Measurements from ENCODE around the gene PLCH2.

DNA sequence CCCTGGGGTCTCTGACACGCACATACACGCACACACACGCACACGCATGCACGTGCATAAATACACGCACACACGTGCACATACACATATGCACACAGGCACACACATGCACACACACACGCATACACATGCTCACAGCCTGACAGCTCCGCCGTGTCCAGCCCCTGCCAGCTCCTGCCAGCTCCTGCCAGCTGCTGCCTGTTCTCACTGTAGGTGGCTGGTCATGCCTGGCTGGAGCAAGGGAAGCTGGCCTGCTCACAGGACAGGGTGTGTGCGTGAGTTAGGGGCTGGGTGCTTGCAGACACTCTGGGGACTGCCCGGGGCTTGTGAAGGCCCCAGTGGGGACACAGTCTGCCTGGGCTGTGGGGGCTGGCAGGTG is 4.9 kb downstream of the PLCH2 start:
- TF ChIP-seq, protein P1, sequence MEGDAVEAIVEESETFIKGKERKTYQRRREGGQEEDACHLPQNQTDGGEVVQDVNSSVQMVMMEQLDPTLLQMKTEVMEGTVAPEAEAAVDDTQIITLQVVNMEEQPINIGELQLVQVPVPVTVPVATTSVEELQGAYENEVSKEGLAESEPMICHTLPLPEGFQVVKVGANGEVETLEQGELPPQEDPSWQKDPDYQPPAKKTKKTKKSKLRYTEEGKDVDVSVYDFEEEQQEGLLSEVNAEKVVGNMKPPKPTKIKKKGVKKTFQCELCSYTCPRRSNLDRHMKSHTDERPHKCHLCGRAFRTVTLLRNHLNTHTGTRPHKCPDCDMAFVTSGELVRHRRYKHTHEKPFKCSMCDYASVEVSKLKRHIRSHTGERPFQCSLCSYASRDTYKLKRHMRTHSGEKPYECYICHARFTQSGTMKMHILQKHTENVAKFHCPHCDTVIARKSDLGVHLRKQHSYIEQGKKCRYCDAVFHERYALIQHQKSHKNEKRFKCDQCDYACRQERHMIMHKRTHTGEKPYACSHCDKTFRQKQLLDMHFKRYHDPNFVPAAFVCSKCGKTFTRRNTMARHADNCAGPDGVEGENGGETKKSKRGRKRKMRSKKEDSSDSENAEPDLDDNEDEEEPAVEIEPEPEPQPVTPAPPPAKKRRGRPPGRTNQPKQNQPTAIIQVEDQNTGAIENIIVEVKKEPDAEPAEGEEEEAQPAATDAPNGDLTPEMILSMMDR (conservative IDR thresholded peaks at IDR 0.05; ENCODE audit: low read depth, low read length): no peak
- TF ChIP-seq EZH2 (IDR thresholded peaks at IDR 0.05; ENCODE audit: low read length, unreplicated experiment): no peak

Measured in PC-3 (cell line).